Measurements from ENCODE around the gene MCM10. TPM values are rescaled to one million over a fixed set of nuclear protein-coding genes. Genes with fewer than 3 reads are reported as not detected.
"Not testable (repeated sequence)": the region's sequence is repeated elsewhere in the genome, so short reads cannot be mapped to it uniquely, and the experiment has no call there.

The MCM10 gene
- total RNA-seq, 1 donor from 2014 or later = 0.08 TPM

DNA sequence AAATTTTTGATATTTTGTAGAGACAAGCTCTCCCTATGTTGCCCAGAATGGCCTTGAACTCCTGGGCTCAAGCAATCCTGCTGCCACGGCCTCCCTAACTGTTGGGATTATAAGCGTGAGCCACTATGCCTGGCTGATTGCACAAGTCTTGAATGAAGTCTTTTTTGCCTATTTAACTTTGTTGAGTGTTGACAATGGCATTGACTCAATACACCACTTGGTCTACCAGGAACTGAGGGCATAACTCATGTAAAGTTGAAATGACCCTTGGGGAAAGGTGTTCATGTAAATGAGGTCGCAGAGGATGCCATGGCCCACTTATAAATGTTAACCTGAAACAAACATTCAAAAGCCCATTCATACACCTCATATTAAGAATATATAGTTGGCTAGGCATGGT lies 80.3 kb downstream of the MCM10 start:
- Histone ChIP-seq H3K36me3 (no peaks in the 10 kb centered on the region), H3K27me3 (ENCODE audit: low read depth) (no peaks in the 10 kb centered on the region), H3K9me3 (replicated peaks) (no peaks in the 10 kb centered on the region), H3K4me1 (no peaks in the 10 kb centered on the region), H3K4me3 (no peak overlapping the region), H3K27ac (replicated peaks) (no peak overlapping the region)
- DNase-seq = no peak
- intact Hi-C loops (cut with micrococcal nuclease) = no loop called here
- TF ChIP-seq, protein P1, sequence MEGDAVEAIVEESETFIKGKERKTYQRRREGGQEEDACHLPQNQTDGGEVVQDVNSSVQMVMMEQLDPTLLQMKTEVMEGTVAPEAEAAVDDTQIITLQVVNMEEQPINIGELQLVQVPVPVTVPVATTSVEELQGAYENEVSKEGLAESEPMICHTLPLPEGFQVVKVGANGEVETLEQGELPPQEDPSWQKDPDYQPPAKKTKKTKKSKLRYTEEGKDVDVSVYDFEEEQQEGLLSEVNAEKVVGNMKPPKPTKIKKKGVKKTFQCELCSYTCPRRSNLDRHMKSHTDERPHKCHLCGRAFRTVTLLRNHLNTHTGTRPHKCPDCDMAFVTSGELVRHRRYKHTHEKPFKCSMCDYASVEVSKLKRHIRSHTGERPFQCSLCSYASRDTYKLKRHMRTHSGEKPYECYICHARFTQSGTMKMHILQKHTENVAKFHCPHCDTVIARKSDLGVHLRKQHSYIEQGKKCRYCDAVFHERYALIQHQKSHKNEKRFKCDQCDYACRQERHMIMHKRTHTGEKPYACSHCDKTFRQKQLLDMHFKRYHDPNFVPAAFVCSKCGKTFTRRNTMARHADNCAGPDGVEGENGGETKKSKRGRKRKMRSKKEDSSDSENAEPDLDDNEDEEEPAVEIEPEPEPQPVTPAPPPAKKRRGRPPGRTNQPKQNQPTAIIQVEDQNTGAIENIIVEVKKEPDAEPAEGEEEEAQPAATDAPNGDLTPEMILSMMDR (IDR thresholded peaks at IDR 0.05; ENCODE audit: borderline replicate concordance) = no peak

- H3K4me1 ChIP-seq; H3K36me3 ChIP-seq; DNase-seq; H3K9me3 ChIP-seq (replicated peaks); H3K4me3 ChIP-seq; intact Hi-C loops (cut with micrococcal nuclease); H3K27ac ChIP-seq (replicated peaks); H3K27me3 ChIP-seq (ENCODE audit: low read depth): not testable (repeated sequence)
These were observed 80.9 kb downstream of the MCM10 start for GRCh38 chr10:13242260-13242659.

- H3K27ac ChIP-seq (replicated peaks) = no peak overlapping the region
- no peaks in the 10 kb centered on the region for H3K36me3 ChIP-seq
- intact Hi-C loops (cut with micrococcal nuclease) = no loop called here
- no peaks in the 10 kb centered on the region for H3K9me3 ChIP-seq (replicated peaks)
- TF ChIP-seq, protein P1 (IDR thresholded peaks at IDR 0.05; ENCODE audit: borderline replicate concordance) = no peak
- no peaks in the 10 kb centered on the region for H3K4me1 ChIP-seq
- H3K4me3 ChIP-seq = no peak overlapping the region
- no peak for DNase-seq
- H3K27me3 ChIP-seq (ENCODE audit: low read depth) = no peaks in the 10 kb centered on the region
These were observed 85.9 kb downstream of the MCM10 start for GRCh38 chr10:13247246-13247645.

GRCh38 chr10:13247784-13248183 lies 86.4 kb downstream of the MCM10 start:
- intact Hi-C loops (cut with micrococcal nuclease) = no loop called here
- no peaks in the 10 kb centered on the region for H3K9me3 ChIP-seq (replicated peaks)
- TF ChIP-seq, protein P1 (IDR thresholded peaks at IDR 0.05; ENCODE audit: borderline replicate concordance) = no peak
- no peaks in the 10 kb centered on the region for H3K36me3 ChIP-seq
- no peak overlapping the region for H3K4me3 ChIP-seq
- H3K27me3 ChIP-seq (ENCODE audit: low read depth) = no peaks in the 10 kb centered on the region
- H3K27ac ChIP-seq (replicated peaks) = no peak overlapping the region
- no peaks in the 10 kb centered on the region for H3K4me1 ChIP-seq
- DNase-seq = no peak

- Histone ChIP-seq H3K27ac (replicated peaks) (no peak overlapping the region), H3K27me3 (ENCODE audit: low read depth) (no peaks in the 10 kb centered on the region), H3K36me3 (no peaks in the 10 kb centered on the region), H3K9me3 (replicated peaks) (no peaks in the 10 kb centered on the region), H3K4me1 (no peaks in the 10 kb centered on the region), H3K4me3 (no peak overlapping the region)
- no peak for DNase-seq
- TF ChIP-seq, protein P1 (IDR thresholded peaks at IDR 0.05; ENCODE audit: borderline replicate concordance) = no peak
- intact Hi-C loops (cut with micrococcal nuclease) = no loop called here
These were observed 92.4 kb downstream of the MCM10 start for GRCh38 chr10:13253726-13254125.

- no peaks in the 10 kb centered on the region for H3K4me1 ChIP-seq
- TF ChIP-seq, protein P1 (IDR thresholded peaks at IDR 0.05; ENCODE audit: borderline replicate concordance) = no peak
- no peak overlapping the region for H3K27ac ChIP-seq (replicated peaks)
- no peak for DNase-seq
- H3K4me3 ChIP-seq = no peak overlapping the region
- no peaks in the 10 kb centered on the region for H3K9me3 ChIP-seq (replicated peaks)
- intact Hi-C loops (cut with micrococcal nuclease) = no loop called here
- no peaks in the 10 kb centered on the region for H3K27me3 ChIP-seq (ENCODE audit: low read depth)
- H3K36me3 ChIP-seq = no peaks in the 10 kb centered on the region
These were observed 95.3 kb downstream of the MCM10 start for GRCh38 chr10:13256627-13257026.

All from left ventricle myocardium inferior (tissue), 1 donor.